ENCODE results near the gene CA10. TPM values are rescaled to one million over a fixed set of nuclear protein-coding genes. Genes with fewer than 3 reads are reported as not detected.

The CA10 gene
- total RNA-seq, 1 experiment from 2014 or later, result not detected

- no peaks in the 10 kb centered on the region for H3K9me3 ChIP-seq (ENCODE audit: low read depth, low read length, poor library complexity, severe bottlenecking)
- H3K4me3 ChIP-seq (ENCODE audit: low read depth, low read length, poor library complexity, severe bottlenecking), result no peak overlapping the region
- no peaks in the 10 kb centered on the region for H3K36me3 ChIP-seq (ENCODE audit: insufficient read depth, low read length, poor library complexity, severe bottlenecking)
- CTCF ChIA-PET, result no interaction called here
- no peak for TF ChIP-seq EZH2 (IDR thresholded peaks at IDR 0.05; ENCODE audit: borderline replicate concordance, low read depth, low read length, poor library complexity, severe bottlenecking)
- TF ChIP-seq, protein P1, sequence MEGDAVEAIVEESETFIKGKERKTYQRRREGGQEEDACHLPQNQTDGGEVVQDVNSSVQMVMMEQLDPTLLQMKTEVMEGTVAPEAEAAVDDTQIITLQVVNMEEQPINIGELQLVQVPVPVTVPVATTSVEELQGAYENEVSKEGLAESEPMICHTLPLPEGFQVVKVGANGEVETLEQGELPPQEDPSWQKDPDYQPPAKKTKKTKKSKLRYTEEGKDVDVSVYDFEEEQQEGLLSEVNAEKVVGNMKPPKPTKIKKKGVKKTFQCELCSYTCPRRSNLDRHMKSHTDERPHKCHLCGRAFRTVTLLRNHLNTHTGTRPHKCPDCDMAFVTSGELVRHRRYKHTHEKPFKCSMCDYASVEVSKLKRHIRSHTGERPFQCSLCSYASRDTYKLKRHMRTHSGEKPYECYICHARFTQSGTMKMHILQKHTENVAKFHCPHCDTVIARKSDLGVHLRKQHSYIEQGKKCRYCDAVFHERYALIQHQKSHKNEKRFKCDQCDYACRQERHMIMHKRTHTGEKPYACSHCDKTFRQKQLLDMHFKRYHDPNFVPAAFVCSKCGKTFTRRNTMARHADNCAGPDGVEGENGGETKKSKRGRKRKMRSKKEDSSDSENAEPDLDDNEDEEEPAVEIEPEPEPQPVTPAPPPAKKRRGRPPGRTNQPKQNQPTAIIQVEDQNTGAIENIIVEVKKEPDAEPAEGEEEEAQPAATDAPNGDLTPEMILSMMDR (conservative IDR thresholded peaks at IDR 0.05; ENCODE audit: low read depth, low read length), result no peak
- intact Hi-C loops (cut with micrococcal nuclease; ENCODE audit: unreplicated experiment), result no loop called here
- no peak overlapping the region for H3K27ac ChIP-seq (ENCODE audit: low read depth, low read length, poor library complexity, severe bottlenecking)
- H3K27me3 ChIP-seq (replicated peaks; ENCODE audit: insufficient read depth, low read depth, low read length, poor library complexity), result peaks cover 18% of the 10 kb centered on the region
- H3K4me1 ChIP-seq (ENCODE audit: insufficient read depth, low read length, poor library complexity, severe bottlenecking), result no peaks in the 10 kb centered on the region
- no TSS peak for BruUV-seq (replicated peaks)
- POLR2A ChIA-PET (ENCODE audit: low non-redundant PET), result no interaction called here
- DNase-seq (ENCODE audit: low spot score), result no peak
Measured at GRCh38 chr17:51601622-51602261, 556.8 kb downstream of the CA10 start.

- Histone ChIP-seq H3K27me3 (replicated peaks; ENCODE audit: insufficient read depth, low read depth, low read length, poor library complexity) (peaks cover 18% of the 10 kb centered on the region), H3K9me3 (ENCODE audit: low read depth, low read length, poor library complexity, severe bottlenecking) (no peaks in the 10 kb centered on the region), H3K4me3 (ENCODE audit: low read depth, low read length, poor library complexity, severe bottlenecking) (no peak overlapping the region), H3K27ac (ENCODE audit: low read depth, low read length, poor library complexity, severe bottlenecking) (no peak overlapping the region), H3K4me1 (ENCODE audit: insufficient read depth, low read length, poor library complexity, severe bottlenecking) (no peaks in the 10 kb centered on the region), H3K36me3 (ENCODE audit: insufficient read depth, low read length, poor library complexity, severe bottlenecking) (no peaks in the 10 kb centered on the region)
- no TSS peak for BruUV-seq (replicated peaks)
- ChIA-PET POLR2A (ENCODE audit: low non-redundant PET) (no interaction called here), CTCF (no interaction called here)
- intact Hi-C loops (cut with micrococcal nuclease; ENCODE audit: unreplicated experiment), result no loop called here
- TF ChIP-seq, protein P1 (conservative IDR thresholded peaks at IDR 0.05; ENCODE audit: low read depth, low read length), result no peak
- no peak for TF ChIP-seq EZH2 (IDR thresholded peaks at IDR 0.05; ENCODE audit: borderline replicate concordance, low read depth, low read length, poor library complexity, severe bottlenecking)
- DNase-seq (ENCODE audit: low spot score), result no peak
Measured at GRCh38 chr17:51598824-51599223, 559.7 kb downstream of the CA10 start.

DNA sequence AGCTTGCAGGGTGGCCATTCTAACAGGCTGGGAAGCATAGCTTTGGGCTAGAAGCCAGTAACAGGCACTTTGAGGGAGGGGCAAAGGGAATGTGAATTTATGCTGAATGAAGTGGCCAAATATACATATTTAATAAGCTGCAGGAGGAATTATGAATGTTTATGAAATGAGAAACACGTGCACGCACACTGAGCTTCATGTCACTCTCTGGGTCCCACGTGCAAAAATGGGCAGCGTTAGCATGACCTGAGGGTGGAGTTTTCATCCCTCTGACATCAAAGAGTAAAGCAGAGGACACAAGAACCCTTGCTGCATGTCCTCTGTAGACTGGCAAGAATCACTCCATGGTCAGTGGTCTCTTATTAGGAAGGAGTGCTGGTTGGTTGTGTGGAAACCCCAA lies 561.2 kb downstream of the CA10 start:
- H3K27me3 ChIP-seq (replicated peaks; ENCODE audit: insufficient read depth, low read depth, low read length, poor library complexity), result peaks cover 17% of the 10 kb centered on the region
- H3K27ac ChIP-seq (ENCODE audit: low read depth, low read length, poor library complexity, severe bottlenecking), result no peak overlapping the region
- no TSS peak for BruUV-seq (replicated peaks)
- H3K9me3 ChIP-seq (ENCODE audit: low read depth, low read length, poor library complexity, severe bottlenecking), result no peaks in the 10 kb centered on the region
- TF ChIP-seq, protein P1 (conservative IDR thresholded peaks at IDR 0.05; ENCODE audit: low read depth, low read length), result no peak
- no peak for TF ChIP-seq EZH2 (IDR thresholded peaks at IDR 0.05; ENCODE audit: borderline replicate concordance, low read depth, low read length, poor library complexity, severe bottlenecking)
- no peak for DNase-seq (ENCODE audit: low spot score)
- H3K4me3 ChIP-seq (ENCODE audit: low read depth, low read length, poor library complexity, severe bottlenecking), result no peak overlapping the region
- CTCF ChIA-PET, result no interaction called here
- intact Hi-C loops (cut with micrococcal nuclease; ENCODE audit: unreplicated experiment), result no loop called here
- POLR2A ChIA-PET (ENCODE audit: low non-redundant PET), result no interaction called here
- H3K36me3 ChIP-seq (ENCODE audit: insufficient read depth, low read length, poor library complexity, severe bottlenecking), result no peaks in the 10 kb centered on the region
- H3K4me1 ChIP-seq (ENCODE audit: insufficient read depth, low read length, poor library complexity, severe bottlenecking), result no peaks in the 10 kb centered on the region

Measured in A673 (cell line).